Activated naive CD4-positive, alpha-beta T cell treated with anti-CD3 and anti-CD28 coated beads, Interleukin-2, amount 50 U/mL, for 24 hours (primary cell): Measurements from ENCODE around the gene NAIF1.
A peak's percentile ranks its signal among the peaks of the same experiment; 100 is the strongest.
"Not testable (repeated sequence)": the region's sequence is repeated elsewhere in the genome, so short reads cannot be mapped to it uniquely, and the experiment has no call there.

Experiments used
- H3K27ac Mint-ChIP-seq: one replicate; pipeline ENCODE4 v1.8.0; 2021; ENCODE audit warnings: mild to moderate bottlenecking, mixed read lengths
- H3K27me3 Mint-ChIP-seq: one replicate; pipeline ENCODE4 v1.8.0; 2021; ENCODE audit warnings: mixed read lengths
- H3K36me3 Mint-ChIP-seq: one replicate; pipeline ENCODE4 v1.8.0; 2021; ENCODE audit warnings: mixed read lengths
- H3K4me1 Mint-ChIP-seq: one replicate; pipeline ENCODE4 v1.8.0; 2021; ENCODE audit warnings: mixed read lengths
- H3K4me3 Mint-ChIP-seq: one replicate; pipeline ENCODE4 v1.8.0; 2021; ENCODE audit warnings: mild to moderate bottlenecking, mixed read lengths
- H3K9me3 Mint-ChIP-seq: one replicate; pipeline ENCODE4 v1.8.0; 2021; ENCODE audit warnings: mixed read lengths

Gene NAIF1

DNA sequence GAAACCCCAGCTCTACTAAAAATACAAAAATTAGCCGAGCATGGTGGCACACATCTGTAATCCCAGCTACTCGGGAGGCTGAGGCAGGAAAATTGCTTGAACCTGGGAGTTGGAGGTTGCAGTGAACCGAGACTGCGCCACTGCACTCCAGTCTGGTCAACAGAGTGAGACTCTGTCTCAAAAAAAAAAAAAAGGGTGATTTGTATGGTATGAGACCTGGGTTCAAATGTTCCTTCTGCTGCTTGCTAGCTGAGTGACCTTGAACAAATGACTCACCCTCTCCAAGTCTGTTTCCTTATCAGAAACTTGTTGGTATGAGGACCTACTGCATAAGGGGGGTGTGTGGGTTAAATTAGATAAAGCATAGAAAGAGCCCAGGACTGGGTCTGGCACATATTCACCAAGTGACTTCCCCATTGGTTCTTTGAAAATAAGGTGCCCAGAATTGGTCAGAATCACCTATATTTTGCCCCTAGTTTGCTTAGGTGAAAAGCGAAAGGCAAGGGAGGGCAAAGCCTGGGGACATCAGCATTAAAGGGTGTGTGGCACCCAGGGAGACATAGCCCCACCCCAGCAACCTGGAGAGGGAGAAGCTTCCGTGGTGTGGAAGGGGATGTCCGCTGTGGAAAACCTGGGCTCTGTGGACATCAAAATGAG is 10.9 kb upstream of the NAIF1 start:
- peak overlapping the region; percentile 23 for H3K4me3 Mint-ChIP-seq
- H3K36me3 Mint-ChIP-seq: peaks cover 2% of the 10 kb centered on the region
- H3K27ac Mint-ChIP-seq: peak overlapping the region; percentile 35
- peaks cover 51% of the 10 kb centered on the region for H3K4me1 Mint-ChIP-seq
- no peaks in the 10 kb centered on the region for H3K9me3 Mint-ChIP-seq
- H3K27me3 Mint-ChIP-seq: no peaks in the 10 kb centered on the region

- H3K9me3 Mint-ChIP-seq: no peaks in the 10 kb centered on the region
- no peaks in the 10 kb centered on the region for H3K36me3 Mint-ChIP-seq
- peak overlapping the region; percentile 47 for H3K4me3 Mint-ChIP-seq
- H3K4me1 Mint-ChIP-seq: peaks cover 59% of the 10 kb centered on the region
- H3K27ac Mint-ChIP-seq: peak overlapping the region; percentile 91
- H3K27me3 Mint-ChIP-seq: no peaks in the 10 kb centered on the region
Observed at GRCh38 chr9:128073253-128073886, 6.2 kb upstream of the NAIF1 start.

DNA sequence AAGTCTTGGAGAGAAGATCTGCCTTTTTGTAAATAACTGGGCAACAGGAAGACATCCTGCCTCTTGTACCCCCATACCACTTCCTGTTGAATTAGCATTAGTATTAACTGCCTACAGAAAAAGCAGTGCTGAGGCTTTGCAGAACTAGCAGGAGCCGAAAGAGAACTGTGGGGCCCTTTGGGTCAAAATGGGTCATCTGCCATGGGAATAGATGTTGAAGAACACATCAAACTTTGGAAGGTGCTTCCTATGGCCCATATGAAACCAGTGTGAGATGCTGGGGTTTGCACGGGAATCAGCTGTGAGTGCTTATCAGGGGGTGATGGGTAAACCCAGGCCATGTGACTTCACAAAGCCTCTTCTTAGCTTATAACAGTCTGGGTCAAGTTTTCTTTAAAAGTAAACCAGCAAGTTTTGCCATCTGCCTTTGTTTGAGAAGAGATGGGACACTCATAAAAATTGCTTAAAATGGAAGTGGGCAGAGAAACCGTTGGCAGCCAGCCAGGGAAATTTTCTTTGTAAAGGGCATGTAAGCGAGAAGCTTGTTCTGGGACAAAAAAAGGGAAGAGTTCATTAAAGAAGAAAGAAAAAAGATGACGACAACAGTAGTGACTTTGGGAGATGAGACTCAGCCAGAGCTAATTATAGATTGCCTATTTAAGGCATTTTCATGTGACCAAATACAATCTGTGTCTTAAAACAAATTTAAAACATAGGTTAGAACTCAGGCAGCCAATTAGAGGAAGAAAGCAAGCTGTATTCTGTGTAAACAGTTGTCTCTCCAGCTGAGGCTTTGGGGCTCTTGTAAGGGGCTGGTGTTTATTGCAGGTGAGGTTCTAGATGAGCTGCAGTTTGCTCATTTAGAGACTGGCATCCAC is 5.3 kb upstream of the NAIF1 start:
- Mint-ChIP-seq H3K4me3 (peak overlapping the region; percentile 85), H3K27me3 (no peaks in the 10 kb centered on the region), H3K36me3 (no peaks in the 10 kb centered on the region), H3K4me1 (peaks cover 49% of the 10 kb centered on the region), H3K27ac (peak overlapping the region; percentile 91), H3K9me3 (no peaks in the 10 kb centered on the region)

DNA sequence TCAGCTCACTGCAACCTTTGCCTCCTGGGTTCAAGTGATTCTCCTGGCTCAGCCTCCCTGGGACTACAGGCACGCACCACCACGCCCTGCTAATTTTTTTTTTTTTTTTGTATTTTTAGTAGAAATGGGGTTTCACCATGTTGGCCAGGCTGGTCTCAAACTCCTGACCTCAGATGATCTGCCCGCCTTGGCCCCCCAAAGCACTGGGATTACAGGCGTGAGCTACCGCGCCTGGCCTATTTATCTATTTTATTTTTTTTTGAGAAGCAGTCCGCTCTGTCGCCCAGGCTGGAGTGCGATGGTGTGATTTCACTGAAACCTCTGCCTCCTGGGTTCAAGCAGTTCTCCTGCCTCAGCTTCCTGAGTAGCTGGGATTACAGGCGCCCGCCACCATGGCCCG is 4.4 kb upstream of the NAIF1 start:
- Mint-ChIP-seq H3K4me3 (peak overlapping the region; percentile 85), H3K4me1 (peaks cover 48% of the 10 kb centered on the region)

DNA sequence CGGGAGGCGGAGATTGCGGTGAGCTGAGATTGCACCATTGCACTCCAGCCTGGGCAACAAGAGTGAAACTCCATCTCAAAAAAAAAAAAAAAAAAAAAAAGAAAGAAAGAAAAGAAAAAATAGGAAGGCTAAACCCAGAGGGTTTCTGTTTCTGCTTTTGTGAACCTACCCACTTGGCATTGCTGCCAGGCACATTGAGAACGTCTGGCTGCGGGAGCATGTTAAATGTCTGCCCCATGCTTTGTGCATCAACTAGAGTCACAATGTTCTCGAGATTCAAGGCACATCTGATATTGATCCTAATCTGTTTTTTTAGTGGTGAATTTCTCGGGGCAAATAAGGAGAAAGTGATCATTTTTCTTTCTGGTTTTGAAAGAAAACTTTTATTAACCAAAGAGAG is 3.8 kb upstream of the NAIF1 start:
- Mint-ChIP-seq H3K9me3 (no peaks in the 10 kb centered on the region), H3K36me3 (no peaks in the 10 kb centered on the region), H3K27me3 (no peaks in the 10 kb centered on the region), H3K4me1 (peaks cover 53% of the 10 kb centered on the region), H3K4me3 (peak overlapping the region; percentile 71), H3K27ac (peak overlapping the region; percentile 77)

More for the DNA sequence above, 4.4 kb upstream of the NAIF1 start:
- H3K36me3 Mint-ChIP-seq, H3K9me3 Mint-ChIP-seq, H3K27me3 Mint-ChIP-seq: not testable (repeated sequence)
- H3K27ac Mint-ChIP-seq: peak overlapping the region; percentile 91

GRCh38 chr9:128068386-128069205 is 1.5 kb upstream of the NAIF1 start:
- Mint-ChIP-seq H3K9me3 (no peaks in the 10 kb centered on the region), H3K36me3 (no peaks in the 10 kb centered on the region), H3K27ac (peak overlapping the region; percentile 65), H3K4me1 (peaks cover 63% of the 10 kb centered on the region), H3K27me3 (no peaks in the 10 kb centered on the region), H3K4me3 (peak overlapping the region; percentile 93)

DNA sequence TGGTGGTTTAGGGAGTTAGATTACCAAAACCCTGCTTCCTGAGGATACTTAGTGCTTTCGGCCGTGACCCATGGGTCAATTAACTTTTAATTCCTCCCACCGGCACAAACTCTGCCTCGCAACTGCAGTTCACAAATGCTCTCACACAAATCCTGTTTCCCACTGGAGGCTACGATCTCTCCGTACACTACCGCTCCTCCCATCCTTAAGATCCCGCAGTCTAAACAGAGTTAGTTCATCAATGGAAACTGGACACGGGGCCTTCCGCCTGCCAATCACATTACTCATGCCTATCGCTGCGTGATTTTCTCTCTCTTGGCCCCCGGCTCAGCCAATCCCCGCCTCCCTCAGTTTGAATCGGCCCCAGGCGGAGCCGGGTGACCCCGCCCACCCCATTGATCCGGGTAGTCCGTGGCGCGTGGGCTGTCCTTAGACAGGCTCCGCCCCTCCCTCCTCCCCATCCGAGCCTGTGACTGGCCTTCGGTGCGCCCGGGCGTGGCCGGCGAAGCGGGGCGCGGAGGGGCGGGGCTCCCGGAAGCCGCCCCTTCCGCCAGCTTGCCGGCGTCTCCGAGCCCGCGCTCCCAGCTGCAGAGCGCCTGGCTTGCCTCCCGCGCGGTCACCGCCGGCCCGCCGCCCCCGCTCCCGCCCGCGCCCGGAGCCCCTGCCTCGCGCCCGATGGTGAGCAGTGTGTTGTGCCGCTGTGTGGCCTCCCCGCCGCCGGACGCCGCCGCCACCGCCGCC is 695 bp upstream of the NAIF1 start, which contains the start of gene SLC25A25:
TSS of gene SLC25A25 (plus strand) at position 588 of the 741 bp plus-strand sequence. CDS start at position 676, 88 bp downstream.
- peak within 1 kb of the TSS; percentile 65 for H3K27ac Mint-ChIP-seq
- no peaks in the 10 kb centered on the region for H3K27me3 Mint-ChIP-seq
- H3K9me3 Mint-ChIP-seq: no peaks in the 10 kb centered on the region
- peak within 1 kb of the TSS; percentile 93 for H3K4me3 Mint-ChIP-seq
- H3K4me1 Mint-ChIP-seq: peaks cover 63% of the 10 kb centered on the region
- no peaks in the 10 kb centered on the region for H3K36me3 Mint-ChIP-seq

GRCh38 chr9:128065907-128066712 is 1.0 kb downstream of the NAIF1 start:
- H3K4me1 Mint-ChIP-seq: peaks cover 63% of the 10 kb centered on the region
- no peaks in the 10 kb centered on the region for H3K27me3 Mint-ChIP-seq
- peak overlapping the region; percentile 93 for H3K27ac Mint-ChIP-seq
- H3K4me3 Mint-ChIP-seq: no peak overlapping the region
- H3K9me3 Mint-ChIP-seq: no peaks in the 10 kb centered on the region
- no peaks in the 10 kb centered on the region for H3K36me3 Mint-ChIP-seq

DNA sequence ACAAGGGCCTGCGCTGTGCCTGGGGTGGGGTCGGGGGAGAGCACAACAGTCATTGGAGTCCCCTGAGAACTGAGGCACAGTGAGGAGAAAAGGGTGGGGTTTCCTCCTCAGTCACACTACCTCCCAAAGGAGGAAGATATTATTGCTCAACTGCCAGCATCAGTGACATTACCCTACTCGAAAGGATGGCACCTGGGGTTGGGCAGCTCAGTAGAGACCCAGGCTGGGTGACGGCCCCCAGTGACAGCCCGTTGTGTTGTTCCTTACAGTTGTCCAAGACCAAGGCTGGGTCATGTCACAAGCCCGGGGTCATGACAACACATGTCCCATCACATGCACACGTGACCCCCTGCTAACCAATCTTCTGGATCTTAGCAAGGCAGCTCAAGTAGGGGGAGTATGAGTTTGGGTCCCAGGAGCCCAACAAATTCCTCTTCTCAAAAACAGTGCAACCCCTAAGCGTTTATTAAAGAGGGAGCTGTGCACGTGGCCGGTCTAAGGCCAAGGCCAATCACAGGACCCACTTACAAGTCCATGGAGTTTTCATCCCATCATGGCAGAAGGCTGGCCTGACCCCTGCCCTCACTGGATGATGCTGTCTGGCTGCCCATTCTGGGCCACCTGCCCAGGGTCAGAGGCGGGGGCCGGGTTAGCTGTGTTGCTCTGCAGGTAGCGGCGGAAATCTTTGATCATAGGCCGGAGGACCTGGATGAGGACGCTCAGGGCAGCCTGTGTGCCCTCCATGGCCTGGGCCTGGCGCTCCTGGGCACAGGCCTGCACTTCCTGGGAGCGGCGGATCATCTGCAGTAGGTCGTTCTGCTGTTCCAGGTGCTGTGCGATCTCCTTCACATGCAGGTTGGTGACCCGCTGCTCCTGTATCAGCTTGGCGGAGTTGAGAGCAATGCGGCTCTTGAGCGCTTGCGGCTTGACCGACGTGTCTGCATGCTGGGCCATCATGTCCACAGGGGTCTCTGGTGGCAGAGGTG is 4.0 kb downstream of the NAIF1 start:
- H3K27me3 Mint-ChIP-seq: no peaks in the 10 kb centered on the region
- H3K36me3 Mint-ChIP-seq: no peaks in the 10 kb centered on the region
- H3K27ac Mint-ChIP-seq: peak overlapping the region; percentile 17
- H3K4me3 Mint-ChIP-seq: no peak overlapping the region
- H3K9me3 Mint-ChIP-seq: no peaks in the 10 kb centered on the region
- H3K4me1 Mint-ChIP-seq: peaks cover 49% of the 10 kb centered on the region

DNA sequence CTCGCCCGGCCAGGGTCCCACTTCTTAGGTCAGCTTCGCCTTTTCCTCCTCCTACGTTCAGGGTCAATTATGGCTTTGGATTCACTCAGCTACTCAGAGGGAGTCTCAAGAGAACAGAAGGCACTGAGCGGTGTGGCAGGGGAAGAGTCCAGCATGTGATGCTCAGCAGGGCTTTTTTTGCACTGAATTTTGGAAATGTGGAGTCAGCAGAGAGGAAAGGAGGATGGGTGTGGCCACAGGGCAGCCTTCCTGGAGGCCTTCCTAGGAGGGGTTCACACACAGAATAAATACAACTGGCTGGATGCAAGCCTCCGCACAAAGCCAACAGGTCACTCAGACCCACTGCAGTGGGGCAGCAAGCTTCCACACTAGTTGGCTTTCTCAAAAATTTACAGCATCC is 4.8 kb downstream of the NAIF1 start:
- H3K4me1 Mint-ChIP-seq: peaks cover 49% of the 10 kb centered on the region
- no peaks in the 10 kb centered on the region for H3K9me3 Mint-ChIP-seq
- no peak overlapping the region for H3K4me3 Mint-ChIP-seq
- H3K27me3 Mint-ChIP-seq: no peaks in the 10 kb centered on the region
- no peaks in the 10 kb centered on the region for H3K36me3 Mint-ChIP-seq
- H3K27ac Mint-ChIP-seq: no peak overlapping the region

DNA sequence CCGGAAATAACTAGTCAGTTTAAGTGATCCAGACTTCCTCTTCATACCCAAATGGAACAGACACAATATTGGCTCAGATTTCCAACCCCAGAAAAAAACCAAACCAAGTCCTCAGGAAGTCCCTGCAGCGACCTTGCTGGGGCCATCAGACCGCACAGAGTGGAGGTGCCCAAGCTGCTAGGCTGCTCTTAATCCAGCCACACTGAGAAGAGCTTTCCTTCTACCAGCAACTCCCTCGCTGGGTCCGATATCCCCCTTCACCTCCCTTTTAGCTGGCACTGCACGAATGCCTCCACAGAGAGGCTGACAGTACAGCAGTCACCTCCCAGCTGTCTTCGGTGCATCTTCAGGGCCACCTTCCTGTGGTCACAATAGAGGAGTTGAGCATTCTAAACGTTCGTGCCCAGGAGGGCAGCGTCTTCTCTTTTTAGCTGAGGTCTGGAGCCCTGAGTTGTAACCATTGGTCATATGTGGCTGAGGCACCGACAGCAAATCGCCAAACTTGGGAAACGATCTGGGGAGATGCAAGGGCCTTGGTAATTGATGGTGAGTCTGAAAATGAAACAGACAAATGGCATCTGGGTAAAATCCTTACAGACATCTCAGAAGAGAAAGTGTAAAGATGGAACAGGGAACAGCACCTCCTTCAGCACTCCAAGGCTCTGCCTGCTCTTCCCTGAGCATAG is 5.7 kb downstream of the NAIF1 start:
- Mint-ChIP-seq H3K36me3 (no peaks in the 10 kb centered on the region), H3K27me3 (no peaks in the 10 kb centered on the region), H3K4me1 (peaks cover 49% of the 10 kb centered on the region), H3K9me3 (no peaks in the 10 kb centered on the region), H3K4me3 (peak overlapping the region; percentile 62), H3K27ac (peak overlapping the region; percentile 52)

DNA sequence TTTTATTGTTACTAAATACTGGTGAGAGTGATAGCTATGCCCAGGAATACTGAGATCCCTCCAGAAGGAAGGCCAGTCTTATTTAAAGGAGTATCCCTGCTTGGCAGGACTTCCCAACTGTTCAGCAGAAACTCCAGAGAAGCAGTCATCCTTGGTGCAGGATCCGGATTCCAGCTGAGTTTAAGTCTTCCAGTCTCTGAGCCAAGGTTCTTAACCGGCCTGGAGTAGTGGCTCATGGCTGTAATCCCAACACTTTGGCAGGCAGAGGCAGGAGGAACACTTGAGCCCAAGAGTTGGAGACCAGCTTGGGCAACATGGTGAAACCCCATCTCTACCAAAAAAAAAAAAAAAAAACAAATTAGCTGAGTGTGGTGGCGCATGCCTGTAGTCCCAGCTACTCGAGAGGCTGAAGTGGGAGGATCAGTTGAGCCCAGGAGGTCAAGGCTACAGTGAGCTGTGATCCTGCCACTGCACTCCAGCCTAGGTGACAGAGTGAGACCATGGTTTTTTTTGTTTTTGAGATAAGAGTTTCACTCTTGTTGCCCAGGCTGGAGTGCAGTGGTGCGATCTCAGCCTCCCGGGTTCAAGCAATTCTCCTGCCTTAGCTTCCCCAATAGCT is 7.6 kb downstream of the NAIF1 start:
- Mint-ChIP-seq H3K9me3 (no peaks in the 10 kb centered on the region), H3K27me3 (no peaks in the 10 kb centered on the region), H3K36me3 (no peaks in the 10 kb centered on the region), H3K4me3 (no peak overlapping the region), H3K4me1 (peaks cover 30% of the 10 kb centered on the region), H3K27ac (no peak overlapping the region)
